Retinal pigment epithelial cell (primary cell): ENCODE results near the gene CTIF.

Experiments
- DNase-seq: peaks from one replicate; pipeline ENCODE4 v3.0.0-alpha.2; 2010; ENCODE audit warnings: low read depth
- H3K4me3 ChIP-seq: 2 replicates; pipeline ENCODE4 v1.5.1; 2011; ENCODE audit warnings: mild to moderate bottlenecking, low read length, control low read depth, moderate library complexity
- CTCF ChIP-seq: conservative IDR thresholded peaks from 2 replicates; pipeline ENCODE4 v1.5.1; 2011; ENCODE audit warnings: low read depth, low read length, control low read depth, inconsistent platforms

CTIF gene

GRCh38 chr18:48525671-48526070 is 13.2 kb upstream of the CTIF start:
- no peak overlapping the region for H3K4me3 ChIP-seq
- no peak for TF ChIP-seq CTCF
- DNase-seq = no peak

DNA sequence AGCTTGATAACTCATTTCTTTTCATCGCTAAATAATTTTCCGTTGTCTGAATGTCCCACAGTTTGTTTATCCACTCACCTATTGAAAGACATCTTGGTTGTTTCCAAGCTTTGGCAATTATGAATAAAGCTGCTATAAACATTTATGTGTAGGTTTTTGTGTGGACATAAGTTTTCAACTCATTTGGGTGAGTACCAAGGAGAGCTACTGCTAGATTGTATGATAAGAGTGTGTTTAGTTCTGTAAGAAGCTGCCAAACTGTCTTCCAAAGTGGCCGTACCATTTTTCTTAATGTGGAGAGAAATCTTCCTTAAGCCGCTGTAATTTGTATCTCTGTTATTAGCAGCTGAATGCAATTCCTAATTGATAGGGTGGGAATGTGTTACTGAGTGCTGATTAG is 11.4 kb upstream of the CTIF start:
- TF ChIP-seq CTCF = no peak
- no peak overlapping the region for H3K4me3 ChIP-seq
- DNase-seq = no peak

- TF ChIP-seq CTCF = no peak
- no peak for DNase-seq
- no peak overlapping the region for H3K4me3 ChIP-seq
Observed at GRCh38 chr18:48528861-48529260, 10.0 kb upstream of the CTIF start.

- DNase-seq = no peak
- TF ChIP-seq CTCF = no peak
- no peak overlapping the region for H3K4me3 ChIP-seq
Observed at GRCh38 chr18:48529796-48530195, 9.0 kb upstream of the CTIF start.

GRCh38 chr18:48530399-48531081 is 8.3 kb upstream of the CTIF start:
- no peak overlapping the region for H3K4me3 ChIP-seq
- DNase-seq = no peak
- no peak for TF ChIP-seq CTCF

DNA sequence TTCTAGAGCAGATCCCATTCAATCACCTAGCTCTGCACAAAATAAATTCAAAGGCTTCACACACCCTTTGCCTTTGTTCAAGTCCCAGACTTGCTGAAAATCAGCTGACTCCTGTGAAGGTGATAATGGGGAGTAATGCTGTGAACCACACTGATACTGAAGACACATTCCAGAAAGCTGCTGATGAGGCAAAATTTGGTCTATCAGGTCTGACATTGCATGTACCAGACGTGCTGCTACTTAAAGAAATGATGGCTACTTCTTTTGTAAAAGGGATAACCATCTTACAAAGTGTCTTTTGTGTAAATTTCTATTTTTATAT is 7.8 kb upstream of the CTIF start:
- TF ChIP-seq CTCF = no peak
- no peak for DNase-seq
- H3K4me3 ChIP-seq = no peak overlapping the region

DNA sequence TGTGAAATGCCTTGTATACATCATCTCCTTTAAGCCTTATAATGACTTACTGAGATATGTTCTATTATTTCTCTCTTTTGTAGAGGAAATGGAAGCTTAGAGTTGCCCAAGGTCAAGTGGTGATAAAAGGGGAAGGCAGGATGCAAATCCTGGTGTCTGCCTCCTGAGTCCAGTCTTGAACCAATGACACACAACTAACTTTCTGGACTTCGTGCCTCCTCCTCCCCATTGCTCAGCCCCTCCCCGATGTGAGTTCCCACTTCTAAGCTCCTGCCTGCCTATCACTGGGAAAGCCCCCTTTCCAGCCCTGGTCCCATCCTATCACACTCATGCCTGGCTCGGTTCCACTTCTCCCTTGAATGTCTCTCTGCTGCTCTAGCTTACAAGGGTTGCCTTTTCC is 6.9 kb upstream of the CTIF start:
- H3K4me3 ChIP-seq = no peak overlapping the region
- no peak for TF ChIP-seq CTCF
- no peak for DNase-seq
